ENCODE results near the gene SARDH. TPM values are rescaled to one million over a fixed set of nuclear protein-coding genes. Genes with fewer than 3 reads are reported as not detected.

SARDH gene
- polyA plus RNA-seq, 3 donors = not detected

GRCh38 chr9:133640160-133640559, 98.0 kb downstream of the SARDH start:
- H3K4me1 Mint-ChIP-seq = no peaks in the 10 kb centered on the region
- Histone ChIP-seq H3K9me3 (replicated peaks in 1 of 2; ENCODE audit: control insufficient read depth in 1 of 2, insufficient read depth in 1 of 2, low read length in 2 of 2) (no peaks in the 10 kb centered on the region), H3K79me2 (ENCODE audit: insufficient read depth, low read length) (no peaks in the 10 kb centered on the region), H3K4me1 (ENCODE audit: control insufficient read depth in 1 of 2, insufficient read depth in 2 of 2, low read length in 2 of 2) (no peaks in the 10 kb centered on the region), H3K27ac (ENCODE audit: low read depth in 1 of 2, low read length in 2 of 2) (no peak overlapping the region), H3K36me3 (replicated peaks in 1 of 2; ENCODE audit: control insufficient read depth in 1 of 2, insufficient read depth in 2 of 2, low read length in 2 of 2) (no peaks in the 10 kb centered on the region), H3K4me3 (replicated peaks in 1 of 3; ENCODE audit: low read depth in 2 of 3, low read length in 3 of 3) (no peak overlapping the region), H3K4me2 (replicated peaks; ENCODE audit: extremely low read depth, low read length, poor library complexity, severe bottlenecking) (no peak overlapping the region), H3K27me3 (ENCODE audit: control insufficient read depth in 2 of 2, insufficient read depth in 2 of 2, low read length in 2 of 2) (no peaks in the 10 kb centered on the region), H3K9ac (ENCODE audit: insufficient read depth, low read length, poor library complexity, severe bottlenecking) (no peak overlapping the region), H4K20me1 (ENCODE audit: insufficient read depth, low read length) (no peaks in the 10 kb centered on the region), H2AFZ (ENCODE audit: insufficient read depth, low read depth, low read length, poor library complexity, severe bottlenecking) (no peak overlapping the region)
- no peaks in the 10 kb centered on the region for H3K9me3 Mint-ChIP-seq
- no peak overlapping the region for H3K27ac Mint-ChIP-seq
- intact Hi-C loops (cut with micrococcal nuclease) = no loop called here
- DNase-seq = no peak
- TF ChIP-seq CTCF (IDR thresholded peaks at IDR 0.05) = no peak
- H3K36me3 Mint-ChIP-seq = no peaks in the 10 kb centered on the region
- WGBS (ENCODE audit: insufficient coverage) = 96% methylated on average over 3 of the region's 7 CpGs
- H3K4me3 Mint-ChIP-seq = no peak overlapping the region
- peaks cover 0 to 16% (median 12%) of the 10 kb centered on the region in 3 donors for H3K27me3 Mint-ChIP-seq (ENCODE audit: low read depth in 3 of 3)

GRCh38 chr9:133639613-133640012, 98.5 kb downstream of the SARDH start:
- no peaks in the 10 kb centered on the region for H3K36me3 Mint-ChIP-seq
- Histone ChIP-seq H3K9me3 (replicated peaks in 1 of 2; ENCODE audit: control insufficient read depth in 1 of 2, insufficient read depth in 1 of 2, low read length in 2 of 2) (no peaks in the 10 kb centered on the region), H3K4me2 (replicated peaks; ENCODE audit: extremely low read depth, low read length, poor library complexity, severe bottlenecking) (no peak overlapping the region), H3K27me3 (ENCODE audit: control insufficient read depth in 2 of 2, insufficient read depth in 2 of 2, low read length in 2 of 2) (no peaks in the 10 kb centered on the region), H4K20me1 (ENCODE audit: insufficient read depth, low read length) (no peaks in the 10 kb centered on the region), H3K9ac (ENCODE audit: insufficient read depth, low read length, poor library complexity, severe bottlenecking) (no peak overlapping the region), H2AFZ (ENCODE audit: insufficient read depth, low read depth, low read length, poor library complexity, severe bottlenecking) (no peak overlapping the region), H3K4me3 (replicated peaks in 1 of 3; ENCODE audit: low read depth in 2 of 3, low read length in 3 of 3) (no peak overlapping the region), H3K79me2 (ENCODE audit: insufficient read depth, low read length) (no peaks in the 10 kb centered on the region), H3K36me3 (replicated peaks in 1 of 2; ENCODE audit: control insufficient read depth in 1 of 2, insufficient read depth in 2 of 2, low read length in 2 of 2) (no peaks in the 10 kb centered on the region), H3K27ac (ENCODE audit: low read depth in 1 of 2, low read length in 2 of 2) (no peak overlapping the region), H3K4me1 (ENCODE audit: control insufficient read depth in 1 of 2, insufficient read depth in 2 of 2, low read length in 2 of 2) (no peaks in the 10 kb centered on the region)
- peaks cover 0 to 17% (median 12%) of the 10 kb centered on the region in 3 donors for H3K27me3 Mint-ChIP-seq (ENCODE audit: low read depth in 3 of 3)
- 95% methylated on average over 8 of the region's 8 CpGs for WGBS (ENCODE audit: insufficient coverage)
- H3K4me1 Mint-ChIP-seq = no peaks in the 10 kb centered on the region
- intact Hi-C loops (cut with micrococcal nuclease) = no loop called here
- TF ChIP-seq CTCF (IDR thresholded peaks at IDR 0.05) = no peak
- no peaks in the 10 kb centered on the region for H3K9me3 Mint-ChIP-seq
- no peak for DNase-seq
- H3K27ac Mint-ChIP-seq = no peak overlapping the region
- H3K4me3 Mint-ChIP-seq = no peak overlapping the region
